ENCODE data around the gene EXT2. TPM values are rescaled to one million over a fixed set of nuclear protein-coding genes. Genes with fewer than 3 reads are reported as not detected.

The EXT2 gene
- total RNA-seq, result 64.7 and 126 TPM in 2 replicates

DNA sequence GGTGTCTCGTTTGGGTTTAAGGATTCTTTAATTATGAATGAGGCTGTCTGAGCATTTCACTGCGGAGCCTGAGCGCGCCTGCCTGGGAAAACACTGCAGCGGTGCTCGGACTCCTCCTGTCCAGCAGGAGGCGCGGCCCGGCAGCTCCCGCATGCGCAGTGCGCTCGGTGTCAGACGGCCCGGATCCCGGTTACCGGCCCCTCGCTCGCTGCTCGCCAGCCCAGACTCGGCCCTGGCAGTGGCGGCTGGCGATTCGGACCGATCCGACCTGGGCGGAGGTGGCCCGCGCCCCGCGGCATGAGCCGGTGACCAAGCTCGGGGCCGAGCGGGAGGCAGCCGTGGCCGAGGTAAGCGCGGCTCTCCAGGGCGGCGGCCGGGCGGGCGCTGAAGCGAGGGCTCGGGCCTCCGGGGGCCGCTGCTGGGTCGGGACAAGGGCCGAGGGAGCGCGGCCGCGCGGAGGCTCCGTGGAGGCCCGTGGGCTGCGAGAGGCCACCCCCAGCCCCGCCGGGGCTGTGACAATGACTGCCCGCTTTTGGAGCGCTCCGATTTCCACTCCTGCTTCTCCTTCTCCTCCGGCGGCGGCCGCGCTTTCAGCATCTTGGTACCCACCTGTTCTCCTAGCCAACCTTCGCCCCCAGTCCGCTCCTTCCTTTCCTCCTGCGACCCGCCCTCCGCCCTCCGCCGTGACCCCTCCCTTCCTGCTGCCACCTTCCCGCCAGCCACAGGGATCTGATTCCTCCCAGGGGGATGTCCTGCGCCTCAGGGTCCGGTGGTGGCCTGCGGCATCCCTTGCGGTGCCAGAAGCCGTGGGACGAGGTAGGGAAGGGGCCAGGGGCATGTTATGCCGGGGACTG lies at the start of gene EXT2:
EXT2 (plus strand) TSS at position 173 of the 854 bp plus-strand sequence. CDS start 12,035 bp downstream, outside the sequence.

DNA sequence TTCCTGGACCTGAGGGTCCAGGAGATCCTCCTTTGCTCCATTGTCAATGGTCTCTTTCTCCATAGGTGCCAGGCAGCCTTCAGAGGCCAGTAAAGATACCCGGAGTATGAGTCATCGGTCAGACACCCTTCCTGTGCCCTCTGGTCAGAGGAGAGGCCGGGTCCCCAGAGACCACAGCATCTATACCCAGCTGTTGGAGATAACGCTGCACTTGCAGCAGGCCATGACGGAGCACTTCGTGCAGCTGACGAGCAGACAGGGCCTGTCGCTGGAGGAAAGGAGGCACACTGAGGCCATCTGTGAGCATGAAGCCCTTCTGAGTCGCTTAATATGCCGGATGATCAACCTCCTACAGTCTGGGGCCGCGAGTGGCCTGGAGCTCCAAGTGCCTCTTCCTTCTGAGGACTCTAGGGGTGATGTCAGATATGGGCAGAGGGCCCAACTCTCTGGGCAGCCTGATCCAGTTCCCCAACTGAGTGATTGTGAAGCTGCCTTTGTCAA lies 47.5 kb upstream of the EXT2 start, which contains the start of gene ACCSL:
ACCSL (plus strand) TSS at position 51 of the 501 bp plus-strand sequence; CDS start at position 107, 56 bp downstream.

DNA sequence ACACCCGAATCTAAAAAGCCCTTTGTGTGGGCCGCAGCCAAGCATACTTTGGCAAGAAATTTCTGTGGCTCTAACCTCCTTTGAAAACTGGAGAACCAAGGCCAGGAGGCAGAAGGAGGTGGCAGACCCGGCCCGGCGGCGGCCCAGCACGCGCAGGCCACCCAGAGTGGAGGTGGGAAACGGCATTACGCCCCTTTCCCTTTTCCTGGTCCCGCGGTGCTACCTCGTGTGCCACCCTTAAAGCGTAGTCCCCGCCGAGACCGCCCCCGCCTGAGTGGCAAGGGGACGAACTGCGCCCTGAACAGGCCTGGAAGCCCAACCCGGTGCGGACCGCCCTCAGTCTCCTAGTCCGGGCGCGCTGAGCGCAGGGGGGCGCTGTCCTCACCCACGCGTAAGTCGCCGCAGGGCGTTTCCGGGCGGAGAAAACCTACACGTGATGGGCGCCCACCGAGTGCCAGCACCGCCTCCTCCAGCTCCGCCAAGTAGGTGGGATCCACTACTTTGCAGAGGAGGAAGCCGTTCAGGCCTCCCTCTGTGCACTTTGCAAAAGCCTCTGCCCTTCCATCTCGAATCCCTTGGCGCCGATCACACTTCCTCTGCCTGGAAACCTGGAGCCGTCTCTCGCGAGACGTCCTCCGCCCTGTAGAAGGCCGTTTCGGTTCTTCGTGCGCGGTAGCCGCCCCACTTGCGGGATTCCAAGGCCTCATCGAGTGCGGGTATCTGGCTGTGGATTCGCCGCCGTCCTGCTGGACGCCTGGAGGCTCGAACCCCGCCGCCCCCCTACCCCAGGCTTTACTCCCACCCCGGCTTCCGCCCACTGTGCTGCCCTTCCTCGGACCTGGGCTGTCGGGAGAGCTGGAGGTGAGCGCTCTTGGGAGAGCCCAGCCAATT lies 29.4 kb upstream of the EXT2 start, which contains the start of gene ACCS:
ACCS (plus strand) TSS at position 430 of the 891 bp plus-strand sequence. CDS start 1,358 bp downstream, outside the sequence.

Other genes with a start within 250 kb of the EXT2 start
- 28.3 and 40.7 TPM in 2 replicates for gene ALKBH3, start 214.8 kb upstream of the EXT2 start, total RNA-seq
- 1.6 and 8.8 TPM in 2 replicates for gene C11orf96, start 153.0 kb upstream of the EXT2 start, total RNA-seq
- not detected in 2 replicates for gene ACCSL, start 47.7 kb upstream of the EXT2 start, total RNA-seq
- 3.1 and 5.7 TPM in 2 replicates for gene ACCS, start 29.4 kb upstream of the EXT2 start, total RNA-seq
- not detected in 2 replicates for gene ALX4, start 214.5 kb downstream of the EXT2 start, total RNA-seq

Measured in endothelial cell of coronary artery (primary cell).